Endothelial cell (in vitro differentiated cells): ENCODE measurements around the gene BCDIN3D. TPM values are rescaled to one million over a fixed set of nuclear protein-coding genes. Genes with fewer than 3 reads are reported as not detected.

Experiments used
- DNase-seq: peaks from one replicate; pipeline ENCODE4 v3.0.0; 2021; ENCODE audit warnings: low spot score
- H3K27ac Mint-ChIP-seq: one replicate; pipeline ENCODE4 v1.8.0; 2021; ENCODE audit warnings: mixed read lengths, inconsistent platforms; ENCODE audit not compliant: unreplicated experiment
- H3K27me3 Mint-ChIP-seq: one replicate; pipeline ENCODE4 v1.8.0; 2021; ENCODE audit warnings: mild to moderate bottlenecking, moderate library complexity, mixed read lengths, inconsistent platforms; ENCODE audit not compliant: unreplicated experiment
- H3K36me3 Mint-ChIP-seq: one replicate; pipeline ENCODE4 v1.8.0; 2021; ENCODE audit warnings: mild to moderate bottlenecking, low read depth, mixed read lengths, inconsistent platforms; ENCODE audit not compliant: unreplicated experiment
- H3K4me1 Mint-ChIP-seq: one replicate; pipeline ENCODE4 v1.8.0; 2021; ENCODE audit warnings: mild to moderate bottlenecking, mixed read lengths, inconsistent platforms; ENCODE audit not compliant: unreplicated experiment
- H3K4me3 Mint-ChIP-seq: one replicate; pipeline ENCODE4 v1.8.0; 2021; ENCODE audit warnings: mild to moderate bottlenecking, mixed read lengths, inconsistent platforms; ENCODE audit not compliant: unreplicated experiment
- H3K9me3 Mint-ChIP-seq: one replicate; pipeline ENCODE4 v1.8.0; 2021; ENCODE audit warnings: mixed read lengths, inconsistent platforms; ENCODE audit not compliant: unreplicated experiment
- CTCF ChIP-seq: fragments of 200-600 bp; sonication (generic); IDR thresholded peaks from one replicate; pipeline ENCODE4 v1.5.0; 2021; ENCODE audit warnings: antibody characterized with exemption; ENCODE audit not compliant: unreplicated experiment
- total RNA-seq: library from RNA; stranded (reverse); fragmentation: NEBNext Ultra II Directional; extraction: Animal tissue kit (Norgen Biotek cat#: 25700); gene quantifications from one replicate; pipeline ENCODE4 v1.2.1, GENCODE V29; 2021; ENCODE audit not compliant: unreplicated experiment

Gene BCDIN3D
- total RNA-seq, 1 donor from 2014 or later, result 2.6 TPM

GRCh38 chr12:49828133-49829091 is 14.5 kb downstream of the BCDIN3D start, which contains the start of gene NCKAP5L:
Gene NCKAP5L, minus strand, starts transcription at chr12:49828413. Its CDS starts 24,369 bp downstream, at chr12:49804044.
- peak within 1 kb of the TSS; percentile 97 for H3K27ac Mint-ChIP-seq
- H3K36me3 Mint-ChIP-seq, result peaks cover 9% of the 10 kb centered on the region
- H3K27me3 Mint-ChIP-seq, result peaks cover 14% of the 10 kb centered on the region
- H3K4me3 Mint-ChIP-seq, result peak within 1 kb of the TSS; percentile 95
- TF ChIP-seq CTCF, result no peak
- H3K4me1 Mint-ChIP-seq, result peaks cover 33% of the 10 kb centered on the region
- DNase-seq, result peak; percentile 97
- no peaks in the 10 kb centered on the region for H3K9me3 Mint-ChIP-seq

GRCh38 chr12:49827401-49828099 is 15.4 kb downstream of the BCDIN3D start:
- peaks cover 13% of the 10 kb centered on the region for H3K36me3 Mint-ChIP-seq
- no peak for TF ChIP-seq CTCF
- peak; percentile 72 for DNase-seq
- H3K4me3 Mint-ChIP-seq, result peak overlapping the region; percentile 93
- H3K4me1 Mint-ChIP-seq, result peaks cover 33% of the 10 kb centered on the region
- H3K27me3 Mint-ChIP-seq, result peaks cover 14% of the 10 kb centered on the region
- H3K9me3 Mint-ChIP-seq, result no peaks in the 10 kb centered on the region
- peak overlapping the region; percentile 77 for H3K27ac Mint-ChIP-seq

GRCh38 chr12:49827051-49827400 is 15.9 kb downstream of the BCDIN3D start:
- no peak for DNase-seq
- TF ChIP-seq CTCF, result no peak
- Mint-ChIP-seq H3K9me3 (no peaks in the 10 kb centered on the region), H3K27ac (peak overlapping the region; percentile 77), H3K4me3 (peak overlapping the region; percentile 93), H3K36me3 (peaks cover 17% of the 10 kb centered on the region), H3K4me1 (peaks cover 36% of the 10 kb centered on the region), H3K27me3 (peaks cover 14% of the 10 kb centered on the region)

GRCh38 chr12:49825971-49826421 is 16.9 kb downstream of the BCDIN3D start:
- H3K36me3 Mint-ChIP-seq, result peaks cover 17% of the 10 kb centered on the region
- H3K27ac Mint-ChIP-seq, result no peak overlapping the region
- DNase-seq, result no peak
- peak overlapping the region; percentile 93 for H3K4me3 Mint-ChIP-seq
- no peaks in the 10 kb centered on the region for H3K9me3 Mint-ChIP-seq
- peaks cover 45% of the 10 kb centered on the region for H3K4me1 Mint-ChIP-seq
- H3K27me3 Mint-ChIP-seq, result peaks cover 14% of the 10 kb centered on the region
- TF ChIP-seq CTCF, result no peak
